Transverse colon (tissue), 3 donors: Measurements from ENCODE around the gene BACE1.

Experiments used
- CTCF ChIP-seq, 5 experiments: fragments of 200-600 bp in 3 of 5; fragments of 450-650 bp in 2 of 5; sonication (generic) in 3 of 5; IDR thresholded peaks; 1 replicate in 2 of 5; 2 replicates in 3 of 5; pipeline ENCODE4 v1.5.1; 2016 to 2017; ENCODE audit warnings: antibody characterized with exemption in 5 of 5, inconsistent platforms in 3 of 5, mild to moderate bottlenecking in 2 of 5, moderate library complexity in 1 of 5
- EP300 ChIP-seq: sonication (generic); formaldehyde crosslinking; IDR thresholded peaks from one replicate; pipeline ENCODE4 v1.6.1; 2017; ENCODE audit warnings: antibody characterized with exemption, low read depth

DNA sequence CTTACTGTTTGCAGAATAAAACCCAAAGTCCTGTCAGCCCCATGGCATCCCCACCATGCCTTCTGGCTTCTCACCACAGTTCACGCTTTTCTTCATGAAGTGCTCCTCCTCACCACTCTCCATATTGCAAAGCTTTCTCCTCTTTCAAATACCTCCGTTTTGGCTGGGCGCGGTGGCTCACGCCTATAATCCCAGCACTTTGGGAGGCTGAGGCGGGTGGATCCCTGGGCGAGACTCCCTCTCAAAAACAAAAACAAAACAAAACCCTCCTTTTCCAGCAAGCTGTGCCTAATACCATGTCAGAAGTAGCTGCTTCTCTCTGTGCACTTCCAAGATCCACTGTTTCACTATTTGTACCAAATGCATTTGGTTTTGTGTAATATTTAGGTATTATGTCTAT is 6.7 kb downstream of the BACE1 start:
- TF ChIP-seq EP300 = no peak
- TF ChIP-seq CTCF (IDR thresholded peaks at IDR 0.05) = no peak
